ENCODE results near the gene SLC31A2. TPM values are rescaled to one million over a fixed set of nuclear protein-coding genes. Genes with fewer than 3 reads are reported as not detected.

Gene SLC31A2
- total and polyA plus RNA-seq, 2 experiments from 2014 or later = 1.8 to 3.8 TPM

GRCh38 chr9:113179839-113180238, 29.0 kb downstream of the SLC31A2 start:
- TF ChIP-seq CTCF (conservative IDR thresholded peaks at IDR 0.05; ENCODE audit: low read depth in 2 of 2) (no peak), CREB1 (CRISPR knock-in tag; IDR thresholded peaks at IDR 0.05; ENCODE audit: low read depth) (no peak), POLR2AphosphoS5 (IDR thresholded peaks at IDR 0.05; ENCODE audit: low read depth) (no peak), ZNF114 (CRISPR knock-in tag; IDR thresholded peaks at IDR 0.05) (no peak), EZH2phosphoT487 (IDR thresholded peaks at IDR 0.05; ENCODE audit: unreplicated experiment) (no peak), STAT1 (IDR thresholded peaks at IDR 0.05; ENCODE audit: unreplicated experiment) (no peak), ZNF462 (CRISPR knock-in tag; IDR thresholded peaks at IDR 0.05) (no peak), ETS1 (IDR thresholded peaks at IDR 0.05) (no peak), JUNB (IDR thresholded peaks at IDR 0.05; ENCODE audit: unreplicated experiment) (no peak), NANOG (IDR thresholded peaks at IDR 0.05; ENCODE audit: borderline replicate concordance) (no peak), REST (IDR thresholded peaks at IDR 0.05; ENCODE audit: unreplicated experiment) (no peak), ZNF331 (CRISPR knock-in tag; IDR thresholded peaks at IDR 0.05; ENCODE audit: low read depth) (no peak), EZH2 (IDR thresholded peaks at IDR 0.05; ENCODE audit: low read depth, unreplicated experiment) (no peak)
- no peaks in the 10 kb centered on the region for H3K27me3 ChIP-seq (ENCODE audit: insufficient read depth)
- no peaks in the 10 kb centered on the region for H3F3A ChIP-seq (replicated peaks; ENCODE audit: low read depth)
- H3K79me2 ChIP-seq (replicated peaks; ENCODE audit: insufficient read depth) = no peaks in the 10 kb centered on the region
- H3K36me3 ChIP-seq (ENCODE audit: insufficient read depth) = peaks cover 23% of the 10 kb centered on the region
- peaks cover 37% of the 10 kb centered on the region for H3K36me3 Mint-ChIP-seq (ENCODE audit: low read depth)
- H3K4me3 ChIP-seq = no peak overlapping the region
- no peaks in the 10 kb centered on the region for H3K4me1 Mint-ChIP-seq
- H2AFZ ChIP-seq = no peak overlapping the region
- no peak overlapping the region for H3K27ac ChIP-seq (ENCODE audit: low read depth)
- H3K27ac Mint-ChIP-seq = no peak overlapping the region
- no peak overlapping the region for H3K4me3 Mint-ChIP-seq
- no peaks in the 10 kb centered on the region for H3K27me3 Mint-ChIP-seq (ENCODE audit: insufficient read depth, low read depth, poor library complexity)
- no peaks in the 10 kb centered on the region for H3K9me2 ChIP-seq (ENCODE audit: insufficient read depth)
- no peak overlapping the region for H3K4me2 ChIP-seq
- H3K9me3 Mint-ChIP-seq = no peaks in the 10 kb centered on the region; the same call in 2 of the 3 replicates
- H3K4me1 ChIP-seq (ENCODE audit: insufficient read depth) = no peaks in the 10 kb centered on the region
- DNase-seq (ENCODE audit: low spot score) (no peak), ATAC-seq (no peak)
- H4K20me1 ChIP-seq (replicated peaks; ENCODE audit: insufficient read depth) = no peaks in the 10 kb centered on the region; the same call in 1 of the 2 replicates
